Daoy (cell line): ENCODE results near the gene AGBL2. TPM values are rescaled to one million over a fixed set of nuclear protein-coding genes. Genes with fewer than 3 reads are reported as not detected.
"Not testable (repeated sequence)": the region's sequence is repeated elsewhere in the genome, so short reads cannot be mapped to it uniquely, and the experiment has no call there.

ENCODE experiments used
- DNase-seq: peaks from one replicate; pipeline ENCODE4 v3.0.0-alpha.2; 2015; ENCODE audit warnings: low read depth
- total RNA-seq: library from RNA; depleted of rRNA; stranded (reverse); fragments of >200 nt; shearing (Covaris generic); gene quantifications from 2 replicates; pipeline ENCODE4 v1.2.3, GENCODE V29; 2014; rRNA removed

AGBL2 gene
- 0.42 and 1.3 TPM in 2 replicates for total RNA-seq

DNA sequence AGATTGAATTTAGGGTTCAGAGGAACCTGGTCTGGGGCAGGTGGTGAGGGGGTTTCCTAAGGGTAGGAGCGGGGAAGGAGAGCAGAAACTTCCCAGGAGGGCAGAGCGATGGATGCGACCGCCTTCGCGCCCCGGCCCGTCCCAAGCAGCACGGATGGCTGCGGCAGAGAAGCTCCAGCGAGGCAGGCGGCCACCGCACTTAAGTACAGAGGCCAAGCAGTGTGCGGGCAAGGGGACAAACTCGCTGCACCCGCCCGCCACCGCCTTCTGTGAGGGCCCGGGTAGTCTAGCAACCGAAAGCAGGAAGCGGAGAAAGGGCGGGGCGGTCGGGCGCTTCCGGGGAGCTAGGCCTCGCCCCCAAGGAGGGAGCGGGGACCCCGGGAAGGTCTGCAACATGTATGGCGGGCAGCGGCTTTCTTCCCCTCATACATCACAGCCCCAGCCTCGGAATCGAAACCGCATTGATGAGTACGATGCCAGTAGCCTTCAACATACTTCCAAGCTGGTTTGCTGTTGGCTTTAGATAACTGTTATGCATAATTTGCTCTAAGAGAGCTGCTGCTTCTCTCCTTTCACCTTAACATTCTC is at the start of gene AGBL2:
TSS of gene AGBL2 (minus strand) at position 288 of the 588 bp plus-strand sequence. CDS start 719 bp downstream, outside the sequence.
- peak; percentile 81 for DNase-seq

DNA sequence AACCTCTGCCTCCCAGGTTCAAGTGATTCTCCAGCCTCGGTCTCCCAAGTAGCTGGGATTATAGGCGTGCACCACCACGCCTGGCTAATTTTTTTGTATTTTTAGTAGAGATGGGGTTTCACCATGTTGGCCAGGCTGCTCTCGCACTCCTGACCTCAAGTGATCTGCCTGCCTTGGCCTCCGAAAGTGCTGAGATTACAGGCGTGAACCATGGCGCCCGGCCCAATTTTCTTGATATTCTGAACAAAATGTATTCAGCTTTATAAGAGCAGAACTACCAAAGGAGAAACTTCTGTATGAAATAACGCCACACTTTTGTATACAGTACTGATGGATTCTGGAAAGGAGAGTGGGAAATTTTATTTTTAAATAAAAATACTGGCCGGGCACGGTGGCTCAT is 44.1 kb upstream of the AGBL2 start:
- DNase-seq = not testable (repeated sequence)

DNA sequence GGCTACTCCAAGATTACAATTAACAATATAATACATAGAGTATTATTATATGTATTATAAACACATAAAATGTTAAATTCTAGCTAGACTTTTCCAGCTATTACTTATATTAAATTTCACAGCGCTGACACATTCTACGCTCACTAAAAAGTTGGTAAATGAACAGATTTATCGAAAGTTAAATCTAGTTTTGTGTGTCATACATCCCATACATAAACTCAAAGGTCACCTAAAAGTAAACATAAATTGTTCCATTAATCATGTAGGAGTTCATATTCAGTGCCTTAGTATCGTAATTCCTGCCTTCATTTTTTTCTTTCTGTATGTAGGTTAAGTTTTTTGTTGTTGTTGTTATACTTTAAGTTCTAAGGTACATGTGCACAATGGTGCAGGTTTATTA is 41.0 kb upstream of the AGBL2 start:
- DNase-seq = no peak

DNA sequence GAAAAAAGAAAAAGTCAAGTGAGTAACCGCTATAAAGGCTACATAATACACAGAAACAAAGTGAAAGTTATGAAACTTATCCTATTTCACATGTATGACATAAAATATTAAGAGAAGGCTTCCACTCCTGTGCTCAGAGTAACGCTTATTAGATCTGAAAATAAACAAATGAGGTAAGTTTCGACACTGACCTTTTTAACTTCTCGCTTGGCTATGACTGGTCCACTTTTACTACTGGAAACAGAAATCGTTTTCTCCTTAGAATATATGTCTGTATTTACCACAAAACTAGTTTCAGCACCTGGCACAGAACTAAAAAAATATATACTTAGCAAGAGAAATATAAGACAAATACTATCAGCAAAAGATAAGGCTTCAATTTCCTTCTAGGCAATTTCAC is 35.6 kb upstream of the AGBL2 start:
- DNase-seq = no peak

- not testable (repeated sequence) for DNase-seq
Measured at GRCh38 chr11:47742494-47742893, 27.3 kb upstream of the AGBL2 start.

GRCh38 chr11:47737817-47738216 is 22.6 kb upstream of the AGBL2 start:
- DNase-seq = not testable (repeated sequence)

GRCh38 chr11:47732271-47732670 is 17.1 kb upstream of the AGBL2 start:
- no peak for DNase-seq

- no peak for DNase-seq
Measured at GRCh38 chr11:47731475-47731874, 16.3 kb upstream of the AGBL2 start.

DNA sequence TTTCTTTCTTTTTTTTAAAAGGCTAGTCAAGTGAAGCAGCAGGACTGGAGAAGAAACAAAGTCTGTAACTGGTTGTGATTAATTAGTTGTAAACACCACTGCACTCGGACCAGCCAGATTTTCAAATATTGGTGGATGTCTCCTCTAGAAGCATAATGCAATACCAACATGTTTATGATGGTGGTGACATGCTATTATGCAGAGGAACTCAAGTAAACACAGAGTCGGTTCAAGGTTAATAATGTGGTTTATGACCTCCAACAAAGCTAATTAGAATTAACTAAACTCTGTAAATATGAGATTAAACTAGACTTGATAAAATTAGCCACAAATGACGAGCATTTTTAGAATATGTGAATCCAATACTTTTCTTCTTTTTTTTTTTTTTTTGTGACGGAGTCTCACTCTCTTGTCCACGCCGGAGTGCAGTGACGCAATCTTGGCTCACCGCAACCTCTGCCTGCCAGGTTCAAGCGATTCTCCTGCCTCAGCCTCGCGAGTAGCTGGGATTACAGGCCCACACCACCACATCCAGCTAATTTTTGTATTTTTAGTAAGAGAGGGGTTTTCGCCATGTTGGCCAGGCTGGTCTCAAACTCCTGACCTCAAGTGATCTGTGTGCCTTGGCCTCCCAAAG is 11.8 kb upstream of the AGBL2 start:
- no peak for DNase-seq

- no peak for DNase-seq
Measured at GRCh38 chr11:47726118-47726442, 10.9 kb upstream of the AGBL2 start.

DNA sequence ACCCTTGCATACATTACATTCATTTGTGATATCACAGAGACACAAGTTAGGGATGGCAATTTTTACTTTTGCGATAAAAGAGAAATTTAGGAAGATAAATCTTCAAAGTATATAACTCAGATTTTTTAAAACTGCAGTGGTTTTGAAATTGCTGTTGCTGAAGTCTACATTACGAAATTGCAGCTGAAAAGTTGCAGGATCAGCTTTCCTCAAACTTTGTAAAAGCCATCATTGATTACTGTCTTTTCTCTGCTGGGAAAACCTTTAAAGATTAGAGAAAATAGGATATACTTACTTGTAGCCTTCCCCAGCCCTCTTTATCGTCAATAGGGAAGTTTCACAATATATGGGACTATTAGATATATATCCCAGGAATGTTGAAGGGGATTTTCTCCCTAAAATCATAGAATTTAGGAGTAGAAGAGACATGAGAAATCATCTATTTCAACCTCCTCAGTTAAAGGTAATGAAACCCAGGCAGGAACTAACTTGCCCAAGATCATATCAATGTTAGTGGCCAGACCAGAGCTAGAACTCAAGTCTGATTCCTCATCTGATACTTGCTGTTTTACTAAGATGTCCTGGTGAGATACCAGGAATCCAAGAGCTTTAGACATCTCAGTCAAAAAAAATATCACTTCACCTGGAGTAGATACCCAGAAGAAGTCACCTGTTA is 10.4 kb upstream of the AGBL2 start:
- DNase-seq = no peak

DNA sequence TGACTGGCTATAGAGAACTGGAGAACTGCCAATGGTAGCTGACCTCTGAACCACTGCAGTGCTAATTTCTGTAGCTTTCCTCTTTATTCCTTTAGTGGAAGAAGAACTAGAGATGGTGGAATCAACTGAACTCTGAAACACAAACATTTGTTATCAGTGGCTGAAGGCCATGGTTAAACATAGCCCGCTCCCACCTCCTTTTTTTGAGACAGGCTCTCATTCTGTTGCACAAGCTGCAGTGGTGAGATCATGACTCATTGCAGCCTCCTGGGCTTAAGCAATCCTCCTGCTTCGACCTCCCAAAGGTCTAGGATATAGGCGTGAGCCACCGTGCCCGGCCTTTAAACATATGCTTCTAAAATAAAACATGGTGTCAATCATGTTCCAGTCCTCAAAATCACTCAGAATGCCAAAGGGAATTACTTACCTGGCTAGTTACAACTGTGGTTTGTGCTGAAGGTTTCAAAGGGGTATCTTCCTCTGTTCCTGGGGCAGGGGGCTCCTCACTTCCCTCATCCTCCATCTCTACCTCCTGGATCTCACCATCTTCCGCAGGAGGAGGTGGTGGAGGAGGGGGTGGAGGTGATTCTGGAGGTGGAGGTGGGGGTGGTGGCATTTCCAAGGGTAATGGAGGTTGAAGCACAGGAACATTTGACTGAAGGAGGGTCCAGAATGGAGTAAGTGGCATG is 9.0 kb upstream of the AGBL2 start:
- DNase-seq = no peak

DNA sequence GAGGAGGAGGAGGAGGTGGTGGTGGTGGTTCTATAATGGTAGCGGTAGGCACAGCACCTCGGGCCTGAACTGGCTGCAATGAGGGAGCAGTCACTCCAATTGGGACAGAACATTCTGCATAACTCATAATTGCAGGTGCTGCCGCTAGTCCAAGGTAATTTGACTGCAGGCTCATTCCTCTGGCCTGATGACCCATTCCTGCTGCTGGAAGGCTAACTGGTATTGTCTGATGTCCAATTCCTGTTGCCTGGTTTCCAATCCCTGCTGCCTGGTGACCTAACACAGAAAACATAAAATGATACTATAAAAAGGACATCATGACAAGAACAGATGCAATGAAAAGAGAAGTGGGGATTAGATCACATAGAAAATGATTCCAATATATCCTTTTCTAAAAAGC is 7.9 kb upstream of the AGBL2 start:
- no peak for DNase-seq

DNA sequence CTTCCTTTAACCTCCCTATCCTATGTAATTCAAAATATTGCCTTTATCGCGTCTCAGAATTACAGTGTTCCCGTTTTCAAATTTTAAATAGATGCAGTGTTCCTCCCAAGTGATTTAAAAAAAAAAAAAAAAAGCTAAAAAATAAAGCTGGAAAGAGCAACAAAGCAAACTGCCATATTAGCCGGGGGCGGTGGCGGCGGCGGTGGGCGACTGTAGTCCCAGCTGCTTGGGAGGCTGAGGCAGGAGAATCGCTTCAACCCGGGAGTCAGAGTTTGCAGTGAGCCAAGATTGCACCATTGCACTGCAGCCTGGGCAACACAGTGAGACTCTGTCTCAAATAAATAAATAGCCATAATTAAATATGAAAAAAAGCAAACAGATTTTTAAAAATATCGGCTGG is 5.5 kb upstream of the AGBL2 start:
- no peak for DNase-seq

GRCh38 chr11:47716692-47717091 is 1.5 kb upstream of the AGBL2 start:
- DNase-seq = no peak

DNA sequence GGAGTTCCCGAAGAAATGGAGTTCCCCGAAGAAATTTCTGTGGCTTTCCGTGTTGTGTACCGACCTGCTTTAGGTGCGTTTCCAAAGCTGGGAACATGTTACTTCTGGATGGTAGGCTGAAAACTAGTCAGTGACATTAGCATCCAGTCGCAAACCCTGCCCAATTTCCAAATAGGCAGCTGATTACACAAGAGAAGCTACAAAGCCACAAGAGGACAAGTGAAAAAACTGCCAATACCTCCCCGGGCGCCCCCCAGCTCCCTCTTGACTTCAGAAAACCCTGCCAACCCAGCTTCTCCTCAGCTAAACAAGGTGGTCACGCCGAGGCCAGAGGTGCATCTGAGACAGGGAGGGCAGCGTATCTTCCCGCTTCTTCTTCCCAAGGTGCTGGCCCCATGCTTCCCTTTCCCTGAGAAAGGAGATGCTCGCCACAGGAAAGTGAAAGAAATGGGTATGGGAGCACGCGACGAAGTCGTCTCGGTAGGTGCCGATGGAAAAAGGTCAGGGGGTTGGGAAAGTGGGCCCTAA is 551 bp downstream of the AGBL2 start:
- peak; percentile 16 for DNase-seq

DNA sequence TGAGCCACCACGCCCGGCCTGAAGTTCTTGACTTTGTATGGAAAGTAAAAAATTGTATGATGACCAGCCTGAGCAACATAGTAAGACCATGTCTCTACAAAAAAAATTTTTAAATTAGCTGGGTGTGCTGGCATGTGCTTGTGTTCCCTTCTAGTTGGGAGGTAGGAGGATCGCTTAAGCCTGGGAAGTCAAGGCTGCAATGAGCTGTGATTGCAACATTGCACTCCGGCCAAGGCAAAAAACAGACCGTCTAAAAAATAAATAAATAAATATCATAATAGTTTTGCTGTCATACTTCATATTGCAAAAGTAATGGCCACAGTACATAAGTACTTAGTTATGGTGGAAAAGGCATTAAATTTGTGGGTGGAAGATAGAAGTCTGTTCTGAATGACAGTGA is 3.4 kb downstream of the AGBL2 start:
- no peak for DNase-seq

DNA sequence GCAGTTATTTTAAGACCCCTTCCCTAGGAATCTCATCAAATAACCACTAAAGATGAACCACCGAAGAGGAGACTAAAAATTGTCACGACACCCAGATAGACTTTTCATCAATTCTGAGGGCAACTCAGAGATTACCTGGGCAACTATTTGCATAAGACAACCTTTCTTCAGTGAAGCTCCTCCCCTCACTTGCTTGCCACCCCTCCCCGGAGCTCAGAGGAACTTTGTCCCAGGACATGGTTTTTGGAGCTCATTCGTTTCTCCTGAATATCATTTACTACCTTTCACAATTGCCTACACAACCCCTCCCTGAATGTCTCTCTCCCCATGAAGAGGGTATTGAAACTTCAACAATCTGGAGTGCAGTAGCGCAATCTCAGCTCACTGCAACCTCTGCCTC is 3.9 kb downstream of the AGBL2 start:
- no peak for DNase-seq

DNA sequence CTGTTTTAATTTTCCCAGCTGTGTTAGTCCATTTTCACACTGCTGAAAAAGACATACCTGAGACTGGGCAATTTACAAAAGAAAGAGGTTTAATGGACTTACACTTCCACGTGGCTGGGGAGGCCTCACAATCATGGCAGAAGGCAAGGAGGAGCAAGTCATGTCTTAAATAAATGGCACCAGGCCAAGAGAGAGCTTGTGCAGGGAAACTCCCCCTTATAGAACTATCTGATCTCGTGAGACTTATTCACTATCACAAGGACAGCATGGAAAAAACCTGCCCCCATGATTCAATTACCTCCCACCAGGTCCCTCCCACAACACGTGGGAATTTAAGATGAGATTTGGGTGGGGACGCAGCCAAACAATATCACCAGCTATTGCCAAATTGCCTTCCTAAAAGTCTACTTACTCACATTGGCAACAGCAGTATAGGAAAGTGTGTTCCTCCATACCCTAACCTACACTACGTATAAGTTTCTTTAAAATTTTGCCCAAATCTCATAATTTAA is 7.8 kb downstream of the AGBL2 start:
- DNase-seq = not testable (repeated sequence)

DNA sequence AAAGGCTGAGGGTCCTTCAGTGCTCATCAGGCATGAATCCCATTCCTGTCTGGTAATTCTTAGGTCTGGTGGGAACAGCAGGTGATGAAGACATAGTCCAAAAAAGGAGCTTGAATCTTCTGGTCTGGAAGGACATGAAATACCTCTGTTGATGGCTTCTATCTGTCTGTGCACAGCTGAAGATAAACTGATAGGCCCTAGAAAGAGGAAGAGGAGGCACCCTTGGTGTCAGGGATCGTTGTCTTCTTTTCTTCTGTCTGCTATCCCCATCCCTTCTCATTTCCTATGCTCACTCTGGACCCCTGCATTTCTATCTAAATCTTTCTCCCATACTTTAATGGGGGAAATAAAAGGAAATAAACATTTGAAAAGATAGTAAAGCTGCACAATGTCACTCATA is 9.4 kb downstream of the AGBL2 start:
- no peak for DNase-seq

GRCh38 chr11:47691979-47692378 is 23.2 kb downstream of the AGBL2 start:
- DNase-seq = no peak

DNA sequence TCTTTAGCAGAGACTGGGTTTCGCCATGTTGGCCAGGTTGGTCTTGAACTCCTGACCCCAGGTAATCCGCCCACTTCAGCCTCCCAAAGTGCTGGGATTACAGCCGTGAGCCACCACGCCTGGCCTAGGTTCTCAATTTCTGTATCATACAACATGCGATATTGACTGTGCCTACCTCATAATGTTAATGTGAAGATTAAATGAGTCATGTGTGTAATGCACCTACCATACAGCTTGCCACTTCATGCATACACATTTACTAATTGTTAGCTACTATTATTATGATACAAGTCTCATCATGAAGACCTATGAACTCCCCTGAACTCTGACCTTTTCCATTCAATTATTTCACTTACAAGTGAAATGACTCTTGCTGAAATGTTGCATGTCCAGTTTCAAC is 25.7 kb downstream of the AGBL2 start:
- DNase-seq = no peak
